HepG2 (cell line): ENCODE results near the gene ADRM1. TPM values are rescaled to one million over a fixed set of nuclear protein-coding genes. Genes with fewer than 3 reads are reported as not detected.

Experiments
- ATAC-seq: fragments of 200-7000 bp; cut with Tn5 transposase; 3 replicates; pipeline ENCODE4 v1.9.1; 2020; ENCODE audit warnings: mild to moderate bottlenecking, moderate library complexity
- BruUV-seq: library from RNA; stranded (reverse); fragments of 400-500 nt; replicated peaks from 2 replicates; lab custom pipeline; 2021; lab: Mats Ljungman, UMichigan
- CTCF ChIA-PET: fragments of 300-600 bp; formaldehyde crosslinking; extraction: SDS; loops from one replicate; lab custom pipeline; 2021; ENCODE audit warnings: low total read pairs, inconsistent platforms, low intra/inter-chr PET ratio; lab: Yijun Ruan, JAX
- POLR2A ChIA-PET: fragments of 350-600 bp; sonication (Branson Sonifier 250); formaldehyde crosslinking; loops from one replicate; lab custom pipeline; 2020; ENCODE audit warnings: antibody characterized with exemption, inconsistent platforms; lab: Yijun Ruan, JAX
- DNase-seq: peaks from one replicate; pipeline ENCODE4 v3.0.0-alpha.2; 2015; ENCODE audit warnings: low spot score
- FAIRE-seq: peaks from 3 replicates; lab custom pipeline; 2011; peaks lifted over from hg19 to GRCh38; lab: Jason Lieb, UNC
- H2AFZ ChIP-seq: one replicate; pipeline ENCODE4 v1.6.1; 2011; ENCODE audit warnings: low read length, inconsistent platforms
- H3K27ac ChIP-seq: fragments of 300-600 bp; 3 replicates; pipeline ENCODE4 v1.8.0; 2011; ENCODE audit warnings: mixed run types, mild to moderate bottlenecking, mixed read lengths, low read length, inconsistent platforms; ENCODE audit not compliant: insufficient read depth; ENCODE audit errors: extremely low read length
- H3K27me3 ChIP-seq, 2 experiments: fragments of 200-600 bp in 1 of 2; 2 replicates in 1 of 2; 3 replicates in 1 of 2; pipeline versions ENCODE4 v1.6.0 to v1.8.0; 2011; ENCODE audit warnings: low read length in 2 of 2, mild to moderate bottlenecking in 2 of 2, moderate library complexity in 2 of 2, inconsistent platforms in 1 of 2; ENCODE audit not compliant: insufficient read depth in 2 of 2, control insufficient read depth in 1 of 2
- H3K36me3 ChIP-seq, 2 experiments: fragments of 200-600 bp in 1 of 2; replicated peaks in 1 of 2; 2 replicates in 1 of 2; 3 replicates in 1 of 2; pipeline versions ENCODE4 v1.5.1 to v1.8.0; 2011; ENCODE audit warnings: low read length in 2 of 2, inconsistent platforms in 1 of 2; ENCODE audit not compliant: insufficient read depth in 2 of 2, control insufficient read depth in 1 of 2
- H3K4me1 ChIP-seq: 2 replicates; pipeline ENCODE4 v1.5.1; 2012; ENCODE audit warnings: low read length, inconsistent platforms; ENCODE audit not compliant: insufficient read depth
- H3K4me2 ChIP-seq: 2 replicates; pipeline ENCODE4 v1.6.0; 2011; ENCODE audit warnings: low read depth, low read length, inconsistent platforms
- H3K4me3 ChIP-seq, 3 experiments: fragments of 200-600 bp in 1 of 3; sonication (generic), shearing (Covaris generic) in 1 of 3; replicated peaks in 1 of 3; 2 replicates each; pipeline ENCODE4 v1.5.1; 2011 to 2016; ENCODE audit warnings: low read length in 3 of 3, inconsistent platforms in 2 of 3, low read depth in 2 of 3, mild to moderate bottlenecking in 2 of 3, control low read depth in 1 of 3, mixed read lengths in 1 of 3; ENCODE audit not compliant: insufficient read depth in 1 of 3
- H3K79me2 ChIP-seq: one replicate; pipeline ENCODE4 v1.6.1; 2011; ENCODE audit warnings: low read length, inconsistent platforms; ENCODE audit not compliant: insufficient read depth
- H3K9ac ChIP-seq: 2 replicates; pipeline ENCODE4 v1.6.0; 2011; ENCODE audit warnings: mild to moderate bottlenecking, low read depth, low read length, inconsistent platforms; ENCODE audit not compliant: insufficient read depth
- H3K9me3 ChIP-seq: 2 replicates; pipeline ENCODE4 v1.5.1; 2012; ENCODE audit warnings: mild to moderate bottlenecking, low read length
- H4K20me1 ChIP-seq: 2 replicates; pipeline ENCODE4 v1.6.0; 2011; ENCODE audit warnings: inconsistent platforms, mild to moderate bottlenecking, low read length, moderate library complexity; ENCODE audit not compliant: insufficient read depth
- EP300 ChIP-seq, 3 experiments: sonication (generic) in 1 of 3; formaldehyde crosslinking in 1 of 3; IDR thresholded peaks; 2 replicates each; pipeline versions ENCODE4 v1.5.1 to v1.6.1; 2011 to 2020; ENCODE audit warnings: low read depth in 2 of 3, low read length in 2 of 3, borderline replicate concordance in 1 of 3, improper control_type of control experiment in 1 of 3, mild to moderate bottlenecking in 1 of 3, missing genetic modification reagents in 1 of 3, moderate library complexity in 1 of 3
- HNRNPLL ChIP-seq: fragments of 200-400 bp; formaldehyde crosslinking; IDR thresholded peaks from 2 replicates; pipeline ENCODE4 v1.6.1; 2017; ENCODE audit warnings: mild to moderate bottlenecking, low read depth, low read length; ENCODE audit not compliant: poor library complexity, severe bottlenecking
- NR2F1 ChIP-seq, 2 experiments: fragments of 450-650 bp in 1 of 2; formaldehyde crosslinking in 1 of 2; IDR thresholded peaks; 2 replicates each; pipeline versions ENCODE4 v1.5.0 to v1.6.1; 2016 to 2020; ENCODE audit warnings: mild to moderate bottlenecking in 1 of 2, missing compliant biosample characterization in 1 of 2, missing genetic modification reagents in 1 of 2, moderate library complexity in 1 of 2
- NRL ChIP-seq: sonication (generic); formaldehyde crosslinking; IDR thresholded peaks from 2 replicates; pipeline ENCODE4 v1.5.0; 2020; ENCODE audit warnings: missing genetic modification reagents, mild to moderate bottlenecking, moderate library complexity, borderline replicate concordance
- RCOR2 ChIP-seq: IDR thresholded peaks from 2 replicates; pipeline ENCODE4 v1.6.1; 2016; ENCODE audit warnings: missing biosample characterization, missing genetic modification reagents
- ZNF10 ChIP-seq: sonication (generic); formaldehyde crosslinking; IDR thresholded peaks from 2 replicates; pipeline ENCODE4 v1.4.0; 2020; ENCODE audit warnings: mild to moderate bottlenecking, low read depth, missing genetic modification reagents, borderline replicate concordance
- ZNF230 ChIP-seq: sonication (generic); formaldehyde crosslinking; IDR thresholded peaks from 2 replicates; pipeline ENCODE4 v1.4.0; 2020; ENCODE audit warnings: mild to moderate bottlenecking, missing genetic modification reagents
- ZNF296 ChIP-seq: sonication (generic); formaldehyde crosslinking; conservative IDR thresholded peaks from 2 replicates; pipeline ENCODE4 v1.5.0; 2020; ENCODE audit warnings: mild to moderate bottlenecking, missing genetic modification reagents
- ZNF510 ChIP-seq: sonication (generic); formaldehyde crosslinking; IDR thresholded peaks from 2 replicates; pipeline ENCODE4 v1.4.0; 2020; ENCODE audit warnings: low read depth, mild to moderate bottlenecking, missing genetic modification reagents
- ZNF616 ChIP-seq: sonication (generic); formaldehyde crosslinking; IDR thresholded peaks from 2 replicates; pipeline ENCODE4 v1.5.0; 2020; ENCODE audit warnings: low read depth, mild to moderate bottlenecking, missing genetic modification reagents
- WGBS: methylation state at CpG from one replicate; pipeline ENCODE4 v1.1.6; 2017; ENCODE audit warnings: low lambda C conversion rate; 5-methylcytosine and 5-hydroxymethylcytosine counted together
- in situ Hi-C: cut with HindIII; loops from 2 replicates; pipeline ENCODE4 v1.10.0; 2017; ENCODE audit warnings: low pct_unique_long_range_greater_than_20kb; ENCODE audit not compliant: extremely low pct_ligation_motif_present
- intact Hi-C: fragments of 100-400 bp; cut with micrococcal nuclease; formaldehyde crosslinking; loops from one replicate; pipeline ENCODE4 v1.10.0; 2022; ENCODE audit not compliant: unreplicated experiment
- polyA plus RNA-seq, 8 experiments: library from polyadenylated mRNA; depleted of rRNA in 3 of 8; stranded (reverse) in 7 of 8; unstranded in 1 of 8; fragments of >200 nt; fragmentation: Illumina TruSeq in 4 of 8; extraction: Trizol in 4 of 8; gene quantifications; 2 replicates each; pipeline versions ENCODE4 v1.2.1 to v1.2.3, GENCODE V29; 2011 to 2016; ENCODE audit warnings: low read depth in 4 of 8, missing spikeins in 1 of 8, mixed read lengths in 1 of 8; ENCODE audit not compliant: insufficient read depth in 1 of 8
- total RNA-seq, 5 experiments: library from RNA; depleted of rRNA; stranded (reverse); fragments of >200 nt; fragmentation: Illumina TruSeq; extraction: Trizol; gene quantifications; 2 replicates each; pipeline ENCODE4 v1.2.3, GENCODE V29; 2016; ENCODE audit warnings: low read depth in 1 of 5
- TF ChIP-seq, protein P1 (sequence below), 2 experiments: sonication (generic) in 1 of 2; formaldehyde crosslinking in 1 of 2; IDR thresholded peaks; 2 replicates each; pipeline versions ENCODE4 v1.5.1 to v1.6.1; 2011 to 2020; ENCODE audit warnings: borderline replicate concordance in 1 of 2, low read depth in 1 of 2, low read length in 1 of 2, mild to moderate bottlenecking in 1 of 2, missing genetic modification reagents in 1 of 2, moderate library complexity in 1 of 2
- TF ChIP-seq, protein P2 (sequence below): sonication (generic); formaldehyde crosslinking; IDR thresholded peaks from 2 replicates; pipeline ENCODE4 v1.5.1; 2020; ENCODE audit warnings: mild to moderate bottlenecking, missing genetic modification reagents, moderate library complexity
- TF ChIP-seq, protein P3 (sequence below): IDR thresholded peaks from 2 replicates; pipeline ENCODE4 v1.6.1; 2016; ENCODE audit warnings: low read depth

ADRM1 gene
- total and polyA plus RNA-seq, 2 of the 13 experiments (the other 11 are each of a cell fraction or from before 2014, with no cell fraction given) = 92.9 to 154 TPM

DNA sequence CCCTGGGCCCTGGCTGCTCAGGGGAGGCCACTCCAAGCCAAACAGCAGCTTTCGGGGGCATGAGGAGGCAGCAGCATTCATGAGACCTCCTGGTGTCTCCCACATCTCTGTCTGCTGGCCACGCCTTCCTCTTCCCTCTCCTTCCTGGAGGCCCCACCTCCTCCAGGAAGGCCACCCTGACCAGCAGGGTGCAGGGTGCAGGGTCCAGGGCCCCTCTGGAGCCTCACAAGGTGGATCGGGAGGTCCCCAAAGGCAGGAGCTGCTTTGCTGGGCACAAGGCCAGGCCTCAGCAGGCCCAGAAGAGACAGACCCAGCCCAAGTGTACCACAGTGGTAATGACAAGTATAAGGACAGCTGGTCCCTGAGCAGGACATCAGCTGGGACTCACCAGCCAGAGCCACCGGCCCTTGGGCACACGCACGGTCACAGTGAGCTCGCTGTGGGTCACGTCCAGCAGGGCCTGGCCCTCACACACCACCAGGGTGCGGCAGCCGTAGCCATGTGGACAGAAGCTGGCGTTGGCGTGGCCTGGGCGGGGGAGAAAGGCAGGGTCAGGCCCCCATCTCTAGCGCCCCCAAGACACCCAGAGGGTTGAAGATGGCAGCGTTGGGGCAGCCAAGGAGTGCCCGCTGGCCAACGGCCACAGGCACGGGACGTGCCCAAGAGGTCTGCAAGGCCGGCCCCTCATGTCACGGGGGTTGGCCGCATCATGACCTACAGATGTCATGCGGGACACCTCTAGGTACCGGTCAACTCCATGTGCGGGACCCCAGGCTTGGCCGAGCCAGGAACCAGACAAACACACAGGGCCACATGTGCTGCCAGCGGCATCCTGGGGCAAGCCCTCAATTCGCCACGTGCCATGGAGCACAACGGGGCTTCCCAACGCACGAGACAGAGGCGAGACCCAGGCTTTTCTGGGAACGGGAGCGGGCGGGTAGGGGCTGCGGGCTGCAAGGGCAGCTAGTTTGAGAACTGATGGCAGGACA, 26.9 kb downstream of the ADRM1 start:
- H3K27ac ChIP-seq = no peak overlapping the region
- H3K4me2 ChIP-seq = no peak overlapping the region
- ChIA-PET POLR2A (no interaction called here), CTCF (no interaction called here)
- no peaks in the 10 kb centered on the region for H4K20me1 ChIP-seq
- H3K79me2 ChIP-seq = no peaks in the 10 kb centered on the region
- BruUV-seq = no TSS peak
- H3K9me3 ChIP-seq = no peaks in the 10 kb centered on the region
- no peak for ATAC-seq
- in situ Hi-C loops = no loop called here
- no peak overlapping the region for H3K9ac ChIP-seq
- H3K27me3 ChIP-seq = no peaks in the 10 kb centered on the region
- peaks cover 71 to 94% of the 10 kb centered on the region in 2 experiments for H3K36me3 ChIP-seq
- DNase-seq = no peak
- no peak for FAIRE-seq
- H2AFZ ChIP-seq = no peak overlapping the region
- 97% methylated on average over 37 of the region's 37 CpGs for WGBS
- intact Hi-C loops = no loop called here
- H3K4me1 ChIP-seq = no peaks in the 10 kb centered on the region
- H3K4me3 ChIP-seq = no peak overlapping the region
- TF ChIP-seq, protein P1, sequence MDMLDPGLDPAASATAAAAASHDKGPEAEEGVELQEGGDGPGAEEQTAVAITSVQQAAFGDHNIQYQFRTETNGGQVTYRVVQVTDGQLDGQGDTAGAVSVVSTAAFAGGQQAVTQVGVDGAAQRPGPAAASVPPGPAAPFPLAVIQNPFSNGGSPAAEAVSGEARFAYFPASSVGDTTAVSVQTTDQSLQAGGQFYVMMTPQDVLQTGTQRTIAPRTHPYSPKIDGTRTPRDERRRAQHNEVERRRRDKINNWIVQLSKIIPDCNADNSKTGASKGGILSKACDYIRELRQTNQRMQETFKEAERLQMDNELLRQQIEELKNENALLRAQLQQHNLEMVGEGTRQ (IDR thresholded peaks at IDR 0.05; ENCODE audit: low read depth, low read length) = no peak
- TF ChIP-seq, protein P1 (CRISPR knock-in tag; IDR thresholded peaks at IDR 0.05; ENCODE audit: borderline replicate concordance) = no peak
- TF ChIP-seq ZNF296 (CRISPR knock-in tag) = no peak
- TF ChIP-seq ZNF230 = no peak
- TF ChIP-seq ZNF10 = no peak
- TF ChIP-seq ZNF510 (CRISPR knock-in tag) = no peak
- peak; percentile 22 for TF ChIP-seq HNRNPLL
- TF ChIP-seq EP300 (IDR thresholded peaks at IDR 0.05; ENCODE audit: low read depth in 2 of 2, low read length in 2 of 2) = no peak
- TF ChIP-seq EP300 (CRISPR knock-in tag; IDR thresholded peaks at IDR 0.05; ENCODE audit: borderline replicate concordance) = no peak
- TF ChIP-seq, protein P2, sequence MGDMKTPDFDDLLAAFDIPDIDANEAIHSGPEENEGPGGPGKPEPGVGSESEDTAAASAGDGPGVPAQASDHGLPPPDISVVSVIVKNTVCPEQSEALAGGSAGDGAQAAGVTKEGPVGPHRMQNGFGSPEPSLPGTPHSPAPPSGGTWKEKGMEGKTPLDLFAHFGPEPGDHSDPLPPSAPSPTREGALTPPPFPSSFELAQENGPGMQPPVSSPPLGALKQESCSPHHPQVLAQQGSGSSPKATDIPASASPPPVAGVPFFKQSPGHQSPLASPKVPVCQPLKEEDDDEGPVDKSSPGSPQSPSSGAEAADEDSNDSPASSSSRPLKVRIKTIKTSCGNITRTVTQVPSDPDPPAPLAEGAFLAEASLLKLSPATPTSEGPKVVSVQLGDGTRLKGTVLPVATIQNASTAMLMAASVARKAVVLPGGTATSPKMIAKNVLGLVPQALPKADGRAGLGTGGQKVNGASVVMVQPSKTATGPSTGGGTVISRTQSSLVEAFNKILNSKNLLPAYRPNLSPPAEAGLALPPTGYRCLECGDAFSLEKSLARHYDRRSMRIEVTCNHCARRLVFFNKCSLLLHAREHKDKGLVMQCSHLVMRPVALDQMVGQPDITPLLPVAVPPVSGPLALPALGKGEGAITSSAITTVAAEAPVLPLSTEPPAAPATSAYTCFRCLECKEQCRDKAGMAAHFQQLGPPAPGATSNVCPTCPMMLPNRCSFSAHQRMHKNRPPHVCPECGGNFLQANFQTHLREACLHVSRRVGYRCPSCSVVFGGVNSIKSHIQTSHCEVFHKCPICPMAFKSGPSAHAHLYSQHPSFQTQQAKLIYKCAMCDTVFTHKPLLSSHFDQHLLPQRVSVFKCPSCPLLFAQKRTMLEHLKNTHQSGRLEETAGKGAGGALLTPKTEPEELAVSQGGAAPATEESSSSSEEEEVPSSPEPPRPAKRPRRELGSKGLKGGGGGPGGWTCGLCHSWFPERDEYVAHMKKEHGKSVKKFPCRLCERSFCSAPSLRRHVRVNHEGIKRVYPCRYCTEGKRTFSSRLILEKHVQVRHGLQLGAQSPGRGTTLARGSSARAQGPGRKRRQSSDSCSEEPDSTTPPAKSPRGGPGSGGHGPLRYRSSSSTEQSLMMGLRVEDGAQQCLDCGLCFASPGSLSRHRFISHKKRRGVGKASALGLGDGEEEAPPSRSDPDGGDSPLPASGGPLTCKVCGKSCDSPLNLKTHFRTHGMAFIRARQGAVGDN (CRISPR knock-in tag) = peak; percentile 5; the same call in 1 of the 2 replicates
- TF ChIP-seq ZNF616 (CRISPR knock-in tag) = no peak
- TF ChIP-seq NRL (CRISPR knock-in tag) = peak; percentile 24; the same call in 1 of the 2 replicates
- TF ChIP-seq RCOR2 (CRISPR knock-in tag) = no peak
- no peak for TF ChIP-seq NR2F1 (CRISPR knock-in tag; IDR thresholded peaks at IDR 0.05)
- TF ChIP-seq, protein P3, sequence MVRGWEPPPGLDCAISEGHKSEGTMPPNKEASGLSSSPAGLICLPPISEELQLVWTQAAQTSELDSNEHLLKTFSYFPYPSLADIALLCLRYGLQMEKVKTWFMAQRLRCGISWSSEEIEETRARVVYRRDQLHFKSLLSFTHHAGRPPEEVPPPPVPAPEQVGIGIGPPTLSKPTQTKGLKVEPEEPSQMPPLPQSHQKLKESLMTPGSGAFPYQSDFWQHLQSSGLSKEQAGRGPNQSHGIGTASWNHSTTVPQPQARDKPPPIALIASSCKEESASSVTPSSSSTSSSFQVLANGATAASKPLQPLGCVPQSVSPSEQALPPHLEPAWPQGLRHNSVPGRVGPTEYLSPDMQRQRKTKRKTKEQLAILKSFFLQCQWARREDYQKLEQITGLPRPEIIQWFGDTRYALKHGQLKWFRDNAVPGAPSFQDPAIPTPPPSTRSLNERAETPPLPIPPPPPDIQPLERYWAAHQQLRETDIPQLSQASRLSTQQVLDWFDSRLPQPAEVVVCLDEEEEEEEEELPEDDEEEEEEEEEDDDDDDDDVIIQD (CRISPR knock-in tag) = no peak
